CD14-positive monocyte (primary cell): ENCODE results near the gene ISLR. TPM values are rescaled to one million over a fixed set of nuclear protein-coding genes. Genes with fewer than 3 reads are reported as not detected.

ENCODE experiments used
- DNase-seq, 3 donors: peaks; one replicate each; pipeline ENCODE4 v3.0.0-alpha.2; 2011 to 2022
- H2AFZ ChIP-seq: 2 replicates; pipeline ENCODE4 v1.6.0; 2012; ENCODE audit warnings: mild to moderate bottlenecking, low read depth, low read length, inconsistent platforms; ENCODE audit not compliant: insufficient read depth, poor library complexity, severe bottlenecking
- H3K27ac ChIP-seq, 2 donors: 1 replicate in 1 of 2; 2 replicates in 1 of 2; pipeline ENCODE4 v1.5.1; 2012 to 2013; ENCODE audit warnings: low read length in 2 of 2, control low read depth in 1 of 2, inconsistent platforms in 1 of 2, low read depth in 1 of 2, mild to moderate bottlenecking in 1 of 2
- H3K27me3 ChIP-seq, 2 donors: one replicate each; pipeline versions ENCODE4 v1.6.0 to v1.6.1; 2011 to 2013; ENCODE audit warnings: low read length in 2 of 2; ENCODE audit not compliant: control insufficient read depth in 2 of 2, insufficient read depth in 2 of 2
- H3K36me3 ChIP-seq, 2 donors: replicated peaks in 1 of 2; 1 replicate in 1 of 2; 2 replicates in 1 of 2; pipeline versions ENCODE4 v1.5.1 to v1.6.1; 2012 to 2013; ENCODE audit warnings: low read length in 2 of 2, control low read depth in 1 of 2, inconsistent platforms in 1 of 2, mild to moderate bottlenecking in 1 of 2; ENCODE audit not compliant: insufficient read depth in 2 of 2, control insufficient read depth in 1 of 2
- H3K4me1 ChIP-seq, 2 donors: 1 replicate in 1 of 2; 2 replicates in 1 of 2; pipeline versions ENCODE4 v1.5.1 to v1.6.1; 2012 to 2013; ENCODE audit warnings: low read length in 2 of 2, control low read depth in 1 of 2, inconsistent platforms in 1 of 2, mild to moderate bottlenecking in 1 of 2, moderate library complexity in 1 of 2; ENCODE audit not compliant: insufficient read depth in 2 of 2, control insufficient read depth in 1 of 2
- H3K4me2 ChIP-seq: replicated peaks from 2 replicates; pipeline ENCODE3; 2012; ENCODE audit warnings: low read length, moderate library complexity, mild to moderate bottlenecking; ENCODE audit not compliant: poor library complexity, severe bottlenecking; ENCODE audit errors: extremely low read depth
- H3K4me3 ChIP-seq, 3 experiments: fragments of 200-600 bp in 1 of 3; sonication (generic) in 1 of 3; replicated peaks in 1 of 3; 1 replicate in 2 of 3; 2 replicates in 1 of 3; pipeline ENCODE4 v1.5.1; 2011 to 2013; ENCODE audit warnings: low read length in 3 of 3, mild to moderate bottlenecking in 3 of 3, control low read depth in 2 of 3, low read depth in 2 of 3, inconsistent platforms in 1 of 3, moderate library complexity in 1 of 3
- H3K79me2 ChIP-seq: 2 replicates; pipeline ENCODE4 v1.6.0; 2012; ENCODE audit warnings: mild to moderate bottlenecking, control low read depth, inconsistent platforms, low read length, moderate library complexity; ENCODE audit not compliant: insufficient read depth
- H3K9ac ChIP-seq: 2 replicates; pipeline ENCODE4 v1.6.0; 2017; ENCODE audit warnings: low read length, mild to moderate bottlenecking; ENCODE audit not compliant: insufficient read depth, poor library complexity, severe bottlenecking
- H3K9me3 ChIP-seq, 2 donors: replicated peaks in 1 of 2; 1 replicate in 1 of 2; 2 replicates in 1 of 2; pipeline versions ENCODE4 v1.5.1 to v1.6.1; 2012 to 2013; ENCODE audit warnings: low read length in 2 of 2, control low read depth in 1 of 2; ENCODE audit not compliant: control insufficient read depth in 1 of 2, insufficient read depth in 1 of 2
- H4K20me1 ChIP-seq: 2 replicates; pipeline ENCODE4 v1.6.0; 2012; ENCODE audit warnings: mild to moderate bottlenecking, low read length, control low read depth, moderate library complexity; ENCODE audit not compliant: insufficient read depth
- H3K27ac Mint-ChIP-seq, 7 donors: one replicate each; pipeline ENCODE4 v1.8.0; 2020; ENCODE audit warnings: mild to moderate bottlenecking in 7 of 7, mixed read lengths in 7 of 7, moderate library complexity in 6 of 7, inconsistent platforms in 2 of 7
- H3K27me3 Mint-ChIP-seq, 3 donors: one replicate each; pipeline ENCODE4 v1.8.0; 2021 to 2022; ENCODE audit warnings: low read depth in 3 of 3, mild to moderate bottlenecking in 3 of 3, mixed read lengths in 3 of 3, moderate library complexity in 3 of 3, inconsistent platforms in 1 of 3
- H3K36me3 Mint-ChIP-seq, 2 donors: one replicate each; pipeline ENCODE4 v1.8.0; 2020; ENCODE audit warnings: mixed read lengths in 2 of 2, inconsistent platforms in 1 of 2, mild to moderate bottlenecking in 1 of 2
- H3K4me1 Mint-ChIP-seq: one replicate; pipeline ENCODE4 v1.8.0; 2020; ENCODE audit warnings: mild to moderate bottlenecking, mixed read lengths
- H3K4me3 Mint-ChIP-seq, 2 donors: one replicate each; pipeline ENCODE4 v1.8.0; 2020; ENCODE audit warnings: mild to moderate bottlenecking in 2 of 2, mixed read lengths in 2 of 2, moderate library complexity in 1 of 2
- H3K9me3 Mint-ChIP-seq, 7 donors: one replicate each; pipeline ENCODE4 v1.8.0; 2020 to 2022; ENCODE audit warnings: mixed read lengths in 7 of 7, mild to moderate bottlenecking in 6 of 7, moderate library complexity in 6 of 7, inconsistent platforms in 2 of 7
- WGBS: methylation state at CpG from one replicate; pipeline ENCODE4 v1.1.5; 2013; ENCODE audit warnings: missing lambda C conversion rate; ENCODE audit not compliant: insufficient coverage; 5-methylcytosine and 5-hydroxymethylcytosine counted together
- intact Hi-C, 2 donors: fragments of 100-400 bp; cut with micrococcal nuclease; formaldehyde crosslinking; loops; one replicate each; pipeline versions ENCODE4 v1.15.0 to v1.15.1; 2023
- polyA plus RNA-seq, 3 donors: library from polyadenylated mRNA; depleted of rRNA in 1 of 3; unstranded in 2 of 3; stranded (reverse) in 1 of 3; fragments of 300-500 nt in 2 of 3; fragments of >200 nt in 1 of 3; fragmentation: Illumina TruSeq in 2 of 3; gene quantifications; 1 replicate in 2 of 3; 2 replicates in 1 of 3; pipeline ENCODE4 v1.2.3, GENCODE V29; 2012 to 2021
- TF ChIP-seq, protein P1 (sequence below): fragments of 200-600 bp; IDR thresholded peaks from one replicate; pipeline ENCODE4 v1.8.0; 2022; ENCODE audit warnings: antibody characterized with exemption, mild to moderate bottlenecking

The ISLR gene
- polyA plus RNA-seq, 3 donors = not detected

GRCh38 chr15:74208901-74209559, 35.5 kb downstream of the ISLR start:
- TF ChIP-seq, protein P1, sequence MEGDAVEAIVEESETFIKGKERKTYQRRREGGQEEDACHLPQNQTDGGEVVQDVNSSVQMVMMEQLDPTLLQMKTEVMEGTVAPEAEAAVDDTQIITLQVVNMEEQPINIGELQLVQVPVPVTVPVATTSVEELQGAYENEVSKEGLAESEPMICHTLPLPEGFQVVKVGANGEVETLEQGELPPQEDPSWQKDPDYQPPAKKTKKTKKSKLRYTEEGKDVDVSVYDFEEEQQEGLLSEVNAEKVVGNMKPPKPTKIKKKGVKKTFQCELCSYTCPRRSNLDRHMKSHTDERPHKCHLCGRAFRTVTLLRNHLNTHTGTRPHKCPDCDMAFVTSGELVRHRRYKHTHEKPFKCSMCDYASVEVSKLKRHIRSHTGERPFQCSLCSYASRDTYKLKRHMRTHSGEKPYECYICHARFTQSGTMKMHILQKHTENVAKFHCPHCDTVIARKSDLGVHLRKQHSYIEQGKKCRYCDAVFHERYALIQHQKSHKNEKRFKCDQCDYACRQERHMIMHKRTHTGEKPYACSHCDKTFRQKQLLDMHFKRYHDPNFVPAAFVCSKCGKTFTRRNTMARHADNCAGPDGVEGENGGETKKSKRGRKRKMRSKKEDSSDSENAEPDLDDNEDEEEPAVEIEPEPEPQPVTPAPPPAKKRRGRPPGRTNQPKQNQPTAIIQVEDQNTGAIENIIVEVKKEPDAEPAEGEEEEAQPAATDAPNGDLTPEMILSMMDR = no peak
- Histone ChIP-seq H3K27me3 (no peaks in the 10 kb centered on the region), H3K4me3 (no peak overlapping the region), H4K20me1 (no peaks in the 10 kb centered on the region), H3K27ac (no peak overlapping the region), H3K9me3 (no peaks in the 10 kb centered on the region), H3K4me2 (no peak overlapping the region), H3K79me2 (no peaks in the 10 kb centered on the region), H3K9ac (no peak overlapping the region), H3K36me3 (no peaks in the 10 kb centered on the region), H3K4me1 (no peaks in the 10 kb centered on the region), H2AFZ (no peak overlapping the region)
- no peaks in the 10 kb centered on the region for H3K9me3 Mint-ChIP-seq
- no peaks in the 10 kb centered on the region for H3K36me3 Mint-ChIP-seq
- peaks cover 1% of the 10 kb centered on the region for H3K4me1 Mint-ChIP-seq
- intact Hi-C loops = no loop called here
- 80% methylated on average over 8 of the region's 11 CpGs for WGBS
- peaks cover 4 to 14% (median 7%) of the 10 kb centered on the region in 3 donors for H3K27me3 Mint-ChIP-seq
- no peak overlapping the region for H3K4me3 Mint-ChIP-seq
- DNase-seq = no peak
- no peak overlapping the region for H3K27ac Mint-ChIP-seq

GRCh38 chr15:74209560-74209958, 36.0 kb downstream of the ISLR start:
- Mint-ChIP-seq H3K9me3 (no peaks in the 10 kb centered on the region), H3K4me1 (peaks cover 1% of the 10 kb centered on the region), H3K27me3 (peaks cover 4 to 14% (median 7%) of the 10 kb centered on the region in 3 donors), H3K4me3 (no peak overlapping the region), H3K27ac (no peak overlapping the region), H3K36me3 (no peaks in the 10 kb centered on the region)
- no peaks in the 10 kb centered on the region for H4K20me1 ChIP-seq
- TF ChIP-seq, protein P1 = no peak
- H3K9me3 ChIP-seq = no peaks in the 10 kb centered on the region
- H3K4me2 ChIP-seq = no peak overlapping the region
- no peaks in the 10 kb centered on the region for H3K79me2 ChIP-seq
- WGBS = 100% methylated on average over 1 of the region's 5 CpGs
- H3K4me3 ChIP-seq = no peak overlapping the region
- H3K27ac ChIP-seq = no peak overlapping the region
- no peak overlapping the region for H2AFZ ChIP-seq
- no peaks in the 10 kb centered on the region for H3K27me3 ChIP-seq
- DNase-seq = no peak
- no peaks in the 10 kb centered on the region for H3K4me1 ChIP-seq
- H3K9ac ChIP-seq = no peak overlapping the region
- intact Hi-C loops = no loop called here
- no peaks in the 10 kb centered on the region for H3K36me3 ChIP-seq
